IPS-18a (cell line): ENCODE data around the gene DDX1.

Source experiments
- H3K27ac ChIP-seq: one replicate; pipeline ENCODE4 v1.5.1; 2013; ENCODE audit warnings: low read length
- H3K27me3 ChIP-seq: one replicate; pipeline ENCODE4 v1.6.1; 2013; ENCODE audit warnings: mild to moderate bottlenecking, low read length; ENCODE audit not compliant: control insufficient read depth, insufficient read depth
- H3K36me3 ChIP-seq: one replicate; pipeline ENCODE4 v1.6.1; 2013; ENCODE audit warnings: low read depth, low read length; ENCODE audit not compliant: control insufficient read depth
- H3K4me1 ChIP-seq: one replicate; pipeline ENCODE4 v1.6.1; 2013; ENCODE audit warnings: low read depth, low read length; ENCODE audit not compliant: control insufficient read depth
- H3K4me3 ChIP-seq: one replicate; pipeline ENCODE4 v1.5.1; 2013; ENCODE audit warnings: low read length
- H3K9ac ChIP-seq: one replicate; pipeline ENCODE4 v1.6.1; 2013; ENCODE audit warnings: mild to moderate bottlenecking, low read length, moderate library complexity
- H3K9me3 ChIP-seq: one replicate; pipeline ENCODE4 v1.6.1; 2013; ENCODE audit warnings: low read depth, low read length; ENCODE audit not compliant: control insufficient read depth

Gene DDX1

DNA sequence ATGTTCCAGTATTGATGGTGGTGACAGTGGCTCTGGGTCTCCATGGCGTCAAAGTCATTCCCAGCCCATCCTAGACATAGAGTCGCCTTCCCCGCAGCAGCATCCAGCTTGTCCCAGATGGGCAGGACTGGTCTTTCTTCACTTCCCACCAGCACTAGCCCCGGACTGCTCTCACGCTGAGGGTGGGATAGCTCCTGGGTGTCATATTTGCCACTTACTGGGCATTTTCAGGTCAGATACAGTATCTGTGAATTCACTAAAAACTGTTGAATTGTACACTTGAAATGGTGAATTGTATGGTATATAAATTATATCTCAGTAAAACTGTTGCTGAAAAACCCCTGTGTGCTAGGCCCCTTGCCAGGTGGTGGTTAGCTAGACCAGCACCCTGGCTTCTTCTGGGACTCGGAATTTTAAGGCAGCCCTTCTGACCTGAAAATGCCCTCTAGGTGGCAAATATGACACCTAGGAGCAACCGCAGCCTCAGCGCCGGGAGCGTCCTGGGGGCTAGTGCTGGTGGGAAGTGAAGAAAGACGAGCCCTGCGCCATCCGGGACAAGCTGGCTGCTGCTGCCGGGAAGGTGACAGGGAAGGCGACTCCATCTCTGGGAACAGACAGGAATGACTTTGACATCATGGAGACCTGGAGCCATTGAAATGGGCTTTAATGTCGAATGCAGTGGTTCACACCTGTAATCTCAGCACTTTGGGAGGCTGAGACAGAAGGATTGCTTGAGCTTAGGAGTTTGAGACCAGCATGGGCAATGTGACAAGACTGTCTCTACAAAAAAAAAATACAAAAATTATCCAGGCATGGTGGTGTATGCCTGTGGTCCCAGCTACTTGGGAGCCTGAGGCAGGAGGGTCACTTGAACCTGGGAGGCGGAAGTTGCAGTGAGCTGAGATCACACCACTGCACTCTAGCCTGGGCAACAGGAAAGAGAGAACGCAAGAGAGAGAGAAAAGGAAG, 56.2 kb downstream of the DDX1 start:
- H3K9me3 ChIP-seq: no peaks in the 10 kb centered on the region
- H3K4me3 ChIP-seq: no peak overlapping the region
- no peaks in the 10 kb centered on the region for H3K27me3 ChIP-seq
- no peaks in the 10 kb centered on the region for H3K36me3 ChIP-seq
- no peak overlapping the region for H3K9ac ChIP-seq
- H3K27ac ChIP-seq: no peak overlapping the region
- H3K4me1 ChIP-seq: no peaks in the 10 kb centered on the region

- no peak overlapping the region for H3K27ac ChIP-seq
- H3K27me3 ChIP-seq: no peaks in the 10 kb centered on the region
- H3K9me3 ChIP-seq: no peaks in the 10 kb centered on the region
- no peak overlapping the region for H3K4me3 ChIP-seq
- no peak overlapping the region for H3K9ac ChIP-seq
- H3K36me3 ChIP-seq: no peaks in the 10 kb centered on the region
- no peaks in the 10 kb centered on the region for H3K4me1 ChIP-seq
Observed at GRCh38 chr2:15648593-15649525, 57.2 kb downstream of the DDX1 start.

DNA sequence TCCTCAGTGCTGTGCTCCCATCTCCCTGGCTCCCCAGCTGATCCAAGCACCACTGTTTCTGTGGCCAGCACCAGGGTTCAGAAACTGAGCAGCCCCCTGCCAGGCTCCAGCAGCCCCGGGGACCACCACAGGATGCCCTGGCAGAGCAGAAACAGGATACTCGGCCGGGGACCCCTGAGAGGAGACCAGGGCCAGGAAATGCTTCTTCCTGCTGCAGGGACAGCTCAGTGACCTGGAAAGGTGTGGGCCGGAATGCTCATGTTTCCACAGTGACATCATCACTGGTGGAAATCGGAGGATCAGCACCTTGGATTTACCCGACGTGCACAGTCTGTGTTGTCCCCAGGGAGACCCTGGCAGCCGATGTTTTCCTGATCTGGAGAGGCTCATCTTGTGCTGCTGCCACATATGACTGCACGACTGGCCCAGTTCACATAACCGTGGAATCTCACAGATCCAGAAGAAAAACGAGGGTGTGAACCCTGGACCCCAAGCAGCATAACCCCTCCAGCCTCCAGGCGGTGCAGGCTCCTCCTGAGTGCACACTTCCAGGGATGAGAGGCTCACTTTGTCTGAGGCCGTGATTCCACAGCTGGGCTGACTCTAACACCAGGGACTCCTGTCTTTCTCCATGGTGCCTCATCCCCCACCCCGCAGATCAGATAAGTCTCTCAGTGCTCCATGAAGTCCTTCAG, 58.0 kb downstream of the DDX1 start:
- Histone ChIP-seq H3K27me3 (no peaks in the 10 kb centered on the region), H3K36me3 (no peaks in the 10 kb centered on the region), H3K9me3 (no peaks in the 10 kb centered on the region), H3K4me3 (no peak overlapping the region), H3K9ac (no peak overlapping the region), H3K27ac (no peak overlapping the region), H3K4me1 (no peaks in the 10 kb centered on the region)

GRCh38 chr2:15650616-15651366, 59.1 kb downstream of the DDX1 start:
- no peaks in the 10 kb centered on the region for H3K27me3 ChIP-seq

GRCh38 chr2:15651367-15651727, 59.7 kb downstream of the DDX1 start:
- Histone ChIP-seq H3K27me3 (no peaks in the 10 kb centered on the region), H3K9ac (no peak overlapping the region), H3K4me3 (no peak overlapping the region), H3K9me3 (no peaks in the 10 kb centered on the region), H3K36me3 (no peaks in the 10 kb centered on the region), H3K27ac (no peak overlapping the region), H3K4me1 (no peaks in the 10 kb centered on the region)

More at GRCh38 chr2:15650616-15651366, 59.1 kb downstream of the DDX1 start:
- Histone ChIP-seq H3K36me3 (no peaks in the 10 kb centered on the region), H3K4me1 (no peaks in the 10 kb centered on the region), H3K9me3 (no peaks in the 10 kb centered on the region), H3K27ac (no peak overlapping the region), H3K9ac (no peak overlapping the region), H3K4me3 (no peak overlapping the region)

- Histone ChIP-seq H3K36me3 (no peaks in the 10 kb centered on the region), H3K9me3 (no peaks in the 10 kb centered on the region), H3K4me3 (no peak overlapping the region), H3K4me1 (no peaks in the 10 kb centered on the region), H3K9ac (no peak overlapping the region), H3K27ac (no peak overlapping the region), H3K27me3 (no peaks in the 10 kb centered on the region)
Observed at GRCh38 chr2:15652252-15652651, 60.6 kb downstream of the DDX1 start.

DNA sequence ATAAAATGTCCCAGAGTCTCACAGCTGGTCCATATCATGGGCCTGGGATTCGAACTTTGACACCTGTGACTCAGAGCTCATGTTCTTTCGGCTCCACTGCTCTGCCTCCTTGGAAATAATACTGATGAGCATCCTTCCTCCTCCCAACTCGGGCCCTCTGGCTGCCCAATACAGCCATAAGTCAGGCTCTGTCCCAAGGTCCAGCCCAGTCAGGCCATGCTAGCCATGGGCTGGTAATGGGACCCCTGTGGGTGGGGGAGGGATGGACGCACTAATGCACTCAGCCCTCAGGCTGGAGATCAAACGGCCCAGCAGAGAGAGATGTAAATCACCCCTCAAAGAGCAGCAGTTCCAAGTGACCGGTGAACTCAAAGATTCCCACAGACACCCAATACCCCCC, 61.1 kb downstream of the DDX1 start:
- H3K4me3 ChIP-seq: no peak overlapping the region
- H3K27ac ChIP-seq: no peak overlapping the region
- no peaks in the 10 kb centered on the region for H3K4me1 ChIP-seq
- H3K9me3 ChIP-seq: no peaks in the 10 kb centered on the region
- H3K36me3 ChIP-seq: no peaks in the 10 kb centered on the region
- no peaks in the 10 kb centered on the region for H3K27me3 ChIP-seq
- no peak overlapping the region for H3K9ac ChIP-seq

- no peak overlapping the region for H3K9ac ChIP-seq
- H3K4me3 ChIP-seq: no peak overlapping the region
- no peaks in the 10 kb centered on the region for H3K4me1 ChIP-seq
- no peaks in the 10 kb centered on the region for H3K27me3 ChIP-seq
- no peak overlapping the region for H3K27ac ChIP-seq
- H3K36me3 ChIP-seq: no peaks in the 10 kb centered on the region
- no peaks in the 10 kb centered on the region for H3K9me3 ChIP-seq
Observed at GRCh38 chr2:15653806-15654726, 62.4 kb downstream of the DDX1 start.

DNA sequence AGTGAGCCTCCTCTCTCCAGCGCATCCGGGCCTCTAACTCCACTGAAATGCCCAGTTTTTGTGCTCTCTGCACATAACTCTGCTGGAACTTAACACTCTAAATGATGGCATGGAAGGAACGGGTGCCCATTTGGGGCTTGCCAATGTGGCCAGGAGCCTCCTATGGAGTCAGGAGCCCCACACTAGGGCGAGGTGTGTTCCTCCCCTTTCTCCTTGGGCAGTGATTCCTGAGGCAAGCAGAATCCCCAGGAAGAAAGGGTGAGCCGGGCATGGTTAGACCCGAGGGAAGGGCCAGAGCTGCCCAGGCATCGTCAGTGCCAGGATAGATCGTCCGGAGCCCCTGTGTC, 63.0 kb downstream of the DDX1 start:
- H3K36me3 ChIP-seq: no peaks in the 10 kb centered on the region
- H3K27ac ChIP-seq: no peak overlapping the region
- no peak overlapping the region for H3K4me3 ChIP-seq

GRCh38 chr2:15655123-15655887, 63.6 kb downstream of the DDX1 start:
- Histone ChIP-seq H3K4me3 (no peak overlapping the region), H3K9me3 (no peaks in the 10 kb centered on the region), H3K27me3 (no peaks in the 10 kb centered on the region), H3K9ac (no peak overlapping the region), H3K27ac (no peak overlapping the region), H3K4me1 (no peaks in the 10 kb centered on the region), H3K36me3 (no peaks in the 10 kb centered on the region)

More for the DNA sequence above, 63.0 kb downstream of the DDX1 start:
- Histone ChIP-seq H3K27me3 (no peaks in the 10 kb centered on the region), H3K4me1 (no peaks in the 10 kb centered on the region), H3K9me3 (no peaks in the 10 kb centered on the region), H3K9ac (no peak overlapping the region)
